Esophagus squamous epithelium (tissue), 4 donors: Measurements from ENCODE around the gene LRRC63.

Source experiments
- POLR2A ChIP-seq, 4 donors: fragments of 450-650 bp; IDR thresholded peaks; one replicate each; pipeline ENCODE4 v1.6.1; 2017; ENCODE audit warnings: antibody characterized with exemption in 4 of 4, mild to moderate bottlenecking in 4 of 4, moderate library complexity in 3 of 4
- TF ChIP-seq, protein P1 (sequence below), 6 experiments: fragments of 450-650 bp in 4 of 6; fragments of 200-600 bp in 2 of 6; sonication (generic) in 2 of 6; IDR thresholded peaks; one replicate each; pipeline ENCODE4 v1.5.1; 2016 to 2019; ENCODE audit warnings: antibody characterized with exemption in 6 of 6, mild to moderate bottlenecking in 4 of 6, moderate library complexity in 4 of 6

DNA sequence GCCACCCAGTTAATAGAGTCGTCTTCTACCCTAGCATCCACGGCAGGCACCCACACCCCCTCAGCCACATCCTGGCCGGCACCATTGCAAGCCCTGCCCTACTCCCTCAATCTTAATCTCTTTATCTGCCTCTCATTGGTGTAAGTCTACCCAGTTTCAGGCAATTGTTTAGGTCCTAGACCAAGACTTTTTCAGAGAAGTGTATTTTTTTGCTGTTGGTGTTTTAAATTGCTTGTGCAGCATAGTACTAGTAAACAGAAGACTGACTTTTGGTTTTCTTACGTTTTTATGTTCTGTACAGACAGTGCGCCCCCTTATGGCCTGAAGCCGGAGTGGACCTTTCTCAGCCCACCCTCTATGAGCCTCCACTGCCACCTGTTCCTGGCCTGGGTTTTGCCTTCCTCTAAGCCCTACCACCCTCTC lies 27.4 kb upstream of the LRRC63 start:
- TF ChIP-seq POLR2A (IDR thresholded peaks at IDR 0.05), result no peak
- TF ChIP-seq, protein P1, sequence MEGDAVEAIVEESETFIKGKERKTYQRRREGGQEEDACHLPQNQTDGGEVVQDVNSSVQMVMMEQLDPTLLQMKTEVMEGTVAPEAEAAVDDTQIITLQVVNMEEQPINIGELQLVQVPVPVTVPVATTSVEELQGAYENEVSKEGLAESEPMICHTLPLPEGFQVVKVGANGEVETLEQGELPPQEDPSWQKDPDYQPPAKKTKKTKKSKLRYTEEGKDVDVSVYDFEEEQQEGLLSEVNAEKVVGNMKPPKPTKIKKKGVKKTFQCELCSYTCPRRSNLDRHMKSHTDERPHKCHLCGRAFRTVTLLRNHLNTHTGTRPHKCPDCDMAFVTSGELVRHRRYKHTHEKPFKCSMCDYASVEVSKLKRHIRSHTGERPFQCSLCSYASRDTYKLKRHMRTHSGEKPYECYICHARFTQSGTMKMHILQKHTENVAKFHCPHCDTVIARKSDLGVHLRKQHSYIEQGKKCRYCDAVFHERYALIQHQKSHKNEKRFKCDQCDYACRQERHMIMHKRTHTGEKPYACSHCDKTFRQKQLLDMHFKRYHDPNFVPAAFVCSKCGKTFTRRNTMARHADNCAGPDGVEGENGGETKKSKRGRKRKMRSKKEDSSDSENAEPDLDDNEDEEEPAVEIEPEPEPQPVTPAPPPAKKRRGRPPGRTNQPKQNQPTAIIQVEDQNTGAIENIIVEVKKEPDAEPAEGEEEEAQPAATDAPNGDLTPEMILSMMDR (IDR thresholded peaks at IDR 0.05), result peak in 5 of 6 experiments; percentile 20 to 63 (median 36)
